Fibroblast of skin of right biceps (primary cell): ENCODE measurements around the gene KANK2.
"Not testable (repeated sequence)": the region's sequence is repeated elsewhere in the genome, so short reads cannot be mapped to it uniquely, and the experiment has no call there.

Source experiments
- DNase-seq: peaks from one replicate; pipeline ENCODE4 v3.0.0-alpha.2; 2013

KANK2 gene

DNA sequence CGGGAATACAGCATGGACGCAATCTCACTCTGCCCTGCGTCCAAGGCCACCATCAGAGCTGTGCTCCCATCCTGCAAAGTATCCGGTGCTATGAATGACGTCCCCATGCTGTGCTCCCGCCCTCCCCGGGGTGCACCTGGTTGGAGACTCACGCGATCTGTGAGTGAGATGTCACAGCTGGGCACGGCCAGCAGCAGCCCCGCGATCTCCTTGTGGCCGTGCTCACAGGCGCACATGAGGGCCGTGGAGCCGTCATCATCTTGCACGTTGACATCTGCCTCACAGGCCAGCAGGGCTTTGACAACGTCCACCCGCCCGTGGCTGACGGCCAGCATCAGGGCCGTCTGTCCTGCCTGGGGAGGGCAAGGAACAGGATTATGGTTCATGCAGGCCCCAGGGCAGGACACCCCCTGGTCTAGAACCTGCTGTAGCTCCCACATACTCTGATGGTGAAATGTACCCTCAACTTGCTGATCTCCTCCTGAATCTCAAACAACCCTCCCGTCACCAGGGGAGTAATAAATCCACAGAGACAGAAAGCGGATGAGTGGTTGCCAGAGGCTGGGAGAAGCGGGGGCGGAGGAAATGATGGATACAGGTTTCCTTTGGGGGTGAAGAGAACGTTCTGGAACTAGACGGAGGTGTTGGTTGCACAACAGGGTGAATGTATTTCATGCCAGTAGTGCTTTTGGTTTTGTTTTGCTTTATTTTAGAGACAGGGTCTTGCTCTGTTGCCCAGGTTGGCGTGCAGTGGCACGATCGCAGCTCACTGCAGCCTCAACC, 27.3 kb downstream of the KANK2 start:
- no peak for DNase-seq

DNA sequence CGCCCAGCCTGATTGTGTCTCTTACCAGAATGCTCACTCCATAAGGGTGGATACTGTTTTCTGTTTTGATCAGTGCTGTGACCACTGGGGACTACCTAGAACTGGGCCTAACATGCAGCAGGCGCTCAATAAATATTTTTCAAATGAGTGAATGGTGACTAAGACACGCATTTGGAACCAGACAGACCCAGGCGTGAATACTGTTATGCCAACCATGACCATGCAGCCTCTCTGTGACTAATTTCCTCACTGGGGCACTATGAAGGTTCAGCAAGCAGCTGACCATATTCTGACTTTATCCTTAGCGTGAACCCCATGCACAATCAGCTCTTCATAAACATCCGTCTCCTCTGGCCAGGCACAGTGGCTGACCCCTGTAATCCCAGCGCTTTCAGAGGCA, 28.8 kb downstream of the KANK2 start:
- DNase-seq = peak; percentile 89

DNA sequence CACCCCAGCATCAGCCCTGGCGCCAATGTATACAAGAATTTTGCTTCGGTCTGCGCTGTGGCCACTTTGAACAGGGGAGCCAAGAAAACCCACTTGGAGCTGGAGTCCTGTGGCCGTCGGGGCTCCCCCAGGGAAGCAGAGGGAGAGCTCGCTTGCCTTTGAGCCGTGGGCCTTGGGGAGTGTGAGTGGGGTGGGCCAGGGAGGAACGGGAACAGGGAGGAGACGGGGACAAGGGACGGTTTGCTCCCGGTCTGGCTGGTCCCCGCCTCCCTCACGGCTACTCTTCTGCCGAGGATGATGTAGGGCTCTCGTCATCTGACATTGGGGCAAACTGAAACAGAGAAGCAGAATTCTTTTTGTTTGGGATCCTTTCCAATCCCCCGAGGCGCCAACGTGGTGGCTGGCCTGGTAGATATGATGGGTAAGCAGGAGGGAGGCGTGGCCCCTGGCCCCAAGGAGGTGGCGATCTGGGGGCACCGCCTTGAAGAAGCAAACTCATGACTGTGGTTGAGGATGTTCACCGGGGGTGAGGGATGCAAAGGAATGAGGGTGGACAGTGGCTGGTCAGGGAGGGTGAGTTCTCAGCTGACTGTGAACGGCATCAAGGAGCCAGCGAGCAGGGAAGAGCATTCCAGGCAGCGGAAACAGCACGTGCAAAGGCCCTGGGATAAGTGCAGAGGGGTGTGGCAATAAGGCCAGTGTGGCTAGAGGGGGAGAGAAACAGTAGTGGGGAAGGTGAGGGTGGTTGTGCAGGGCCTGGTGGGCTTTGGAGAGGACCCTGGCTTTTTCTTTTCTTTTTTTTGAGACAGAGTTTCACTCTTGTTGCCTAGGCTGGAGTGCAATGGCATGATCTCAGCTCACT, 30.8 kb downstream of the KANK2 start:
- DNase-seq = no peak

DNA sequence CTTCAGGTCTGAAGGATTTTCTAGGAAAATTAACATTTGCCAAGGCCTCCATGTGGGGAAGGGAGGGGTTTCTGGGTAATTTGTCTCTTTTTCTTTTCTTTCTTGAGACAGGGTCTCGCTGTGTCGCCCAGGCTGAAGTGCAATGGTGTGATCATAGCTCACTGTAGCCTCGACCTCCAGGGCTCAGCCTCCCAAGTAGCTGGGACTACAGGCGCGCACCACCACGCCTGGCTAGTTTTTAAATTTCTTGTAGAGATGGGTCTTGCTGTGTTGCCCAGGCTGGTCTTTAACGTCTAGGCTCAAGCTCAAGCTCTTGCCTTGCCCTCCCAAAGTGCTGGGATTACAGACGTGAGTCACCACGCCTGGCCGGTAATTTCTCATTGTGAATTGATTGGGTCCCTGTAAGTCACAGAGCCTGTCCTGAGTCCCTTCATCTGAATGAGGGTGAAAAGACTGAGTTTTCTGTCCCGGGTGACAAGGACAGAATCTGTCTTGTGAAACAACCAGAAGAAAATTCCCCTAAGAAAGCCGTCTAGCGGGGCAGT, 31.8 kb downstream of the KANK2 start:
- DNase-seq = peak; percentile 44

DNA sequence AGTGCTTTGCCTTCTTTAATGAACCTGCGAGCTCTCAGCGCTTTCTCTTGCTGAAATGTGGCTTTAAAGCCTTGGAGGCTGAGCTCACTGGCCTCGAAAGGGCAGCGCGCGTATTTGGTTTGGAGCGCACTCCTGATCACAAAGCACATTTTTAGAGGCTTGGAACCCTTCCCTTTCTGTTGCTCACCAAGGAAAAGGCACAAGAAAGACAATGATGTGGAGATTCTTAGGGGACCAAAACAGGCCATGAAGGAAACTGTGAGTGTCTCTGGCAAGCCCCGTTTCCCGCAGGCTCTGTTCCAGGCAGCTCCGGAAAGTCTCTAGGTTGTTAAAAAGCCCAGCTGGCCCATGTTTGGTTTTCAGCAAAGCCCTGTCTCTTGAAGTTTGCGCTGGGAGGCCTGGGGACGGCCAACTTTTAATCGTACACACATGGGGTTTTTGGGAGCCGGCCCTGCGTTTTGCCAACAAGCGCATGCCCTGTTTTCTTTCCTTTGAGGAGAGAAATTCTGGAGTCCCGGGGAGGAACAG, 32.4 kb downstream of the KANK2 start:
- peak; percentile 72 for DNase-seq

DNA sequence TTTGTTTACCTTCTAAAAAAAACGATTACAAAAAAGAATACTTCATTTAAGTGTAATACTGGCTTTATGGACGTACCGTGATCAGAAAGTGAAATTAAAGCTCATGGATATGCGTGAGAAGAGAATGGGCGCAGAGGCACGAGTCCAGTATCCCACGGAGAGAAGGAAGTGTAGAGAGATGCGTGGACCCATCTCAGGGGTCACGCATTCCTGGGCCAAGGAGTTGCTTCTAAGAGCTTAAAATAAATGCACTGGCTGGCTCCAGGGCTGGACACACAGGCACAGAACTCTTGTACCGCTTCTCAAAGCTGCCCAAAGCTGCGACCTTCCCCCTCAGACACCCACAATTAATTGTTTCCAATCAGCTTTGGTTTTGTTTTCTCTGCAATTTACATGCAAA, 33.0 kb downstream of the KANK2 start:
- no peak for DNase-seq

DNA sequence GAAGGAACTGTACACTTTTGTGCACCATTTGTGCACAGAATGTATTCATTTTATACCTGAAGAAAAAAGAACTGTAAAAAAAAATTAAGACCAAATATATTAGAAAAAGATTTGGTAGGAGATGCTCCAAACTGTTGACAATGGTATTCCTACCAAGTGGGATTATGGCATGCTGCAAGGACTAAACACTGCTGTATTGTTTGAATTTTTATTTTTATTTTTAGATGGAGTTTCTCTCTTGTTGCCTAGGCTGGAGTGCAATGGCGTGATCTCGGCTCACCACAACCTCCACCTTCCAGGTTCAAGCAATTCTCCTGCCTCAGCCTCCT, 36.9 kb downstream of the KANK2 start:
- not testable (repeated sequence) for DNase-seq

DNA sequence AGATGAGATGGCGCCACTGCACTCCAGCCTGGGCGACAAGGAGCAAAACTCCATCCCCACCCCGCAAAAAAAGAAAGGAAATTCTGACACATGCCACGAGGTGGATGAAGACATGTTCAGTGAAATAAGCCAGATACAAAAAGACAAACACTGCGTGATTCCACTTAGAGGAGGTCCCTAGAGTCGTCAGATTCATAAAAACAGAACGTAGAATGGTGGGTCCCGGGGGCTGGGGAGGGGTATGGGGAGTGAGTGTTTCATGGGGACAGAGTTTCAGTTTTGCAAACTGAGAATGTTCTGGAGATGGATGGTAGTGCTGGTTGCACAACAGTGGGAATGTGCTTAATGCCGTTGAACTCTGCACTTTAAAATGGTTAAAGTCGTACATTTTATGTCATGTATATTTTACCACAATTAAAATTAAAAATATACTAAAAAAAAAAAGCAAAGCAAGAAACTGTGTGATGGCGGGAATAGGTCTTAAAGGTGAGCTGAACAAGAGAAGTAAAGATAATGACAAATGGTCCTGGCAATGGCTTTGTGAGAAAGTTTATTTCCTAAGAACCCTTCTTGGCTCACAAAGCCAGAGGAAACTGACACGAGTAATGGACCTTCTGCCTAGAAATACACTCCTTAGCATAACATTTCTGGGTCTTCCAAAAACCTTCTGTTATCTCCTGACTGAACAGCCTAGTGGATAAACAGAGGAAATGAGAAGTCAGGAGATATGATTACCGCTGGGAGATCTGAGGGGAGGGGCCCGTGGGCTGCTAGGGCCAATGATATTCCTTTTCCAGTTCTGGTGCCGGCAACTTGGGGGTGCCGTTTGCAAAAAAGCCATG, 37.5 kb downstream of the KANK2 start:
- no peak for DNase-seq

DNA sequence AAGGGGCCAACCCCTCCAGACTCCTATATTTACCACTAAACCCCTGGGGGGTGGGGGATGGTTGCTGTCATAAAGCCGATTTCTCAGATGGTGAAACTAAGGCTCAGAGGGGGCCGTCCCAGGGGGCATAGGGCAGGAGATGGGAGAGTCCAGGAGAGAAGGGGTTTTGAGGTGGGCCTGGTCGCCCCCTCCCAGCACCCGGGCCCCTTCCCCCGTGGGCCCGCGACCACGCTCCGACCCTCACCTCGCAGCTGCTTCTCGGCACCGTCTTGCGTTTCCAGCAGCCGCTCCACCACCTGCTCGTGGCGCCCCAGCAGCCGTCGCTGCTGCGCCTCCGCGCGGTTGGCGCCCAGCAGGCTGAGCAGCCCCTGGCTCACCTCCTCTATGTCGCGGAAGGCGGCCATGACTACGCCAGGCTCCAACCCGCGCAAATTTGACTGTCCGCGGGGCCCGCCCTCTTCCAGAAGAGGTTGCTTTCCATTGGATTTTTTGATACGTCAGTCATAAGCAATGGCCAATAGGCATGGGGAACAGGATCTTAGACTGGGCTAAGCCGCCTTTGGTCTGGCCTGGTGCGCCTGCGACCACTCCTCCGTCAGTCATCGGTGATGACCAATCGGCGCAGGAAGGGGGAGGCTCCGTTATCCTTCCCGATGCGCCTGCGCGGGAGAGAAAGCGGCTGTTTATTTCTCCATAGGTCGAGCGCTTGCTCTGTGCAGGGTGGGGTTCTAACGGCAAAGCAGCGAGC, 41.8 kb downstream of the KANK2 start, which contains the start of gene SPC24:
SPC24 (minus strand) TSS at position 410 of the 748 bp plus-strand sequence; CDS start at position 404, 6 bp downstream.
- peak; percentile 99 for DNase-seq

DNA sequence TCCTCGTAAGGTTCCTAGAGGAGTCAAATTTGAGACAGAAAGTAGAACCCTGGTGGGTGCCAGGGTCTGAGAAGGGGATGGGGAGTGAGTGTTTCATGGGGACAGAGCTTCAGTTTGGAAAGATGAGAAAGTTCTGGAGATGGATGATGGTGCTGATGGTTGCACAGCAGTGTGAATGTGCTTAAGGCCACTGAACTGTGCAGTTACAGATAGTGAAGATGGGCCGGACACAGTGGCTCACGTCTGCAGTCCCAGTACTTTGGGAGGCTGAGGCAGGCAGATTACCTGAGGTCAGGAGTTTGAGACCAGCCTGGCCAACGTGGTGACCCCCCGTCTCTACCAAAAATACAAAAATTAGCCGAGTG, 42.7 kb downstream of the KANK2 start:
- DNase-seq = no peak

DNA sequence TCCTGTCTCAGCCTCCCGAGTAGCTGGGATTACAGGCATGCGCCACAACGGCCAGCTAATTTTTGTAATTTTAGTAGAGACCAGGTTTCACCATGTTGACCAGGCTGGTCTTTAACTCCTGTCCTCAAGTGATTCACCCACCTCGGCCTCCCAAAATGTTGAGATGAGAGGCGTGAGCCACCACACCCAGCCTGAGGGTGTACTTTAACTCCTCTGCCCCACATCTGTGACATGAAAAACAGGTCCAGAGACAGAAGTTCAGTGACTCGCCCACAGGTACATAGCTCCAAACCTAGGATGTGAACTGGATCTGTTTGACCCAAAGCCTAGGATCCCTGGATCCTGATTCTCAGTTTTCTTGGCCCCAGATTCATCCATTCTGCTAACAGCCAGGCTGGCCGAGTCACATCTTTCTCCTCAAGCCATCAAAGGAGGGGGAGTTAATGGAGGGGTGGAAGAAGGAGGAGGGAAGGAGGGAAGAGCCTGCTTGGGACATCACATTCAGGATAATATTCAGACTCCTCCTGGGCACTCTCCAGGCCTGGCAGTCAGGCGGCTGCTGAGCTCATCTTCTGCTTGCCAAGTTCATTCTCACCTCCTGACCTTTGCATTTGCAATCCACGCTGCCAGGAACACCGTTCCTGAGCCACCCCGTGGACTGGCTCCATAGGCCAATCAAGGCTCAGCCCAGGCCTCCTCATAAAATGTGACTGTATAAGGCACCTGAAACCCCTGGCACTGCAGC, 44.9 kb downstream of the KANK2 start:
- peak; percentile 27 for DNase-seq

DNA sequence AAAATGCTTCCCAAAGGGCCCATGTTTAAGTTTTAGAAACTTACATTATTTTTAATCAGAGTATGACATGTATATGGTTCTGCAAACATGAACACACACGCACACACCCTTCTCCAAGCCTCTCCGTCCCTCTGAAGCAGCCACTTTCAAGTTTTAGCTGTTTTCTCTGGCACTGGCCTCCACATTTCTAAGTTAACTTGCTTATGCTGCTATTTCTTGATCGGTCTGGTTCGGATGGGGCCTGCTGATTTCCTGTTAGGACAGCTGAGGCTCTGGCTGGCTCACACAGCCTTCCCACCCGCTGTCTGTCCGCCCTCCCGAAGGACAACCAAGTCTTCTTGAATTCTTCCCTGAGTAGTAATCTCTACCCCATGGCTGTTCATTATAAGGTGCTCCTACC, 46.2 kb downstream of the KANK2 start:
- no peak for DNase-seq

DNA sequence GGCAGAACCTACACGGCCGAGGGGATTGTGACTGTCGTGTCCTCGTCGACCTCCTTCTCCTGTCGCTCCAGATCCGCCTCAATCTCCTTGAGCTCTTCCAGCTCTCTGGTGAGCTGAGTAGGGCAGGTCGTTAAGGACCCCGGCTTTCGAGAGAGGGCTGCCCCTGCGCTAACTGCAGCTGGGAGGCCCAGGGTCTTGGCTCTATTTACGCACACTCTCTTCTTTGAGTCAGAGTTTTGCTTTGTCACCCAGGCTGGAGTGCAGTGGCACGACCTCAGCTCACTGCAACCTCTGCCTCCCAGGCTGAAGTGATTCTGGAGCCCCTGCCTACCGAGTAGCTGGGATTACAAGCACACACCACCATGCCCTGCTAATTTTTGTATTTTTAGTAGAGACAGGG, 49.3 kb downstream of the KANK2 start:
- no peak for DNase-seq

DNA sequence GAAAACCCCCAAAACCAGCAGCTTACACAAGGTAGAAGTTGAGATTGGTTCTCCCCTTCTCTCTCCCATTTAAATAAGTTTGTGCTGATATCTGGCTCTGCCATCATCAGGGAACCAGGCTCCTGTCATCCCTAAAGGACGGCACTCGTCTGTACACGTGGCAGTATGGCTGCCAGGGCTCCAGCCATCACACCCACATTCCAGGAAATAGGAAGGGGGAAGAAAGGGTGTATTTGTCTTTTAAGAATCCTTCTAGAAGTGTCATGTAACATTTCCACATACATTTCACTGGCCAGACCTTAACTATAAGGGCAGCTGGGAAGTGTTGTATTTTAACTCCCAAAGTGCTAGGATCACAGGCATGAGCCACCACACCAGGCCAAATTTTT, 51.8 kb downstream of the KANK2 start:
- DNase-seq = no peak

DNA sequence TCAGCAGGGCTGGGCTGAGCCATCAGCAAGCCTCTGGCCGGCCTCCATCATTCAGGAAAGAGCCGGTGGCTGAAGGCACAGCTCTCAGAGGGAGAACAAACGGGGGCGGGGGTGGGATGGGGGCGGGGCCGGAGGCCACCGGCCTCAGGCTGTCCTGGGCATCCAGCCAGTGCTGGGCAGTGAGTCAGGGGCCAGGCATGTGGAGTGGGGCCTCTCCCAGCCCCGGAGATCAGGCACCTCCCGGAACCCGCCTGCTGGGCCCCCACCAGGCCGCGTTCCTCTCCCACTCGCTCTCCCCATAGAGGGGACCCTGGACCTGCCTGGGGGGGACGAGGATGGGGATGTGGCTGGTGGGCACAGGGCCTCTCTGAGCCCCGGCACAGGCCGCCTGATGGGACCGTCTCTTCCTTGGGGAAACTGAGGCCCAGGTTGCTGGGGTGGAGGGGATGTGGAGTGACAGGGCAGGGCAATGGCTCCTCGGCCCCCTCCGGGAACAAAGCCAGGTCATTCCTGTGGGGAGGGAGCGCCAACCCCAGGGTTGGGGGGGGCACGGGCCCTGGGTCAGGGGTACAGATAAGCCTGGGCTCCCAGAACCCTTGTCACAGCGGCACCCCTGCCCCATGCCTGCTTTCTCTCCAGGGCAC, 54.7 kb downstream of the KANK2 start:
- peak; percentile 95 for DNase-seq

DNA sequence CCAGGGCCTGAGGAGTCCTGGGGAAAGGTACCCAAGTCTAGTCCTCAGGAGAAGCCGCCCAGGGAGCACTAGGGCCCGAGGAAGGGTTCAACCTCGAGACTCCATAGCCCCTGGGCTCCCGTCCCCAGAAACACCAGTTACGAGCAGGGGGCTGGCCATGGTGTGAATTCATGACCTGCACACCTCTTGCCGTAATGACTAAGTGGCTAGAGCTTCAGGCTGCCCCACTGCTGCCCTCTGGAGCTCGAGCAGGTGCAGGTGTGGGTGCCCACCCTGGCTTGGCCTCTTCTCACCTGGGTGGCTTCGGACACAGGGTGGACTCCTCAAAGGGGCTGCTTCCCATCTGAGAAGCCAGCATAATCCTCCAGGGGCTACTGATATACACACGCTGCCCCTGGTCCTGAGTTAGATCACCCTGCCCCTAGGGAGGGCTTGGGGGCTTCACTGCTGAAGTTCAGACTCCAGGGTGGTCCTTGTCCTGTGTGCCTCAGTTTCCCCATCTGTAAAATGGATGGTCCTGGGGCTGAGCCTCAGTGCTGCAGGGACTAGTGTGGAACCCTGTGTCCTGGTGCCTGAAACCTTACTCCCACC, 55.3 kb downstream of the KANK2 start:
- DNase-seq = no peak

DNA sequence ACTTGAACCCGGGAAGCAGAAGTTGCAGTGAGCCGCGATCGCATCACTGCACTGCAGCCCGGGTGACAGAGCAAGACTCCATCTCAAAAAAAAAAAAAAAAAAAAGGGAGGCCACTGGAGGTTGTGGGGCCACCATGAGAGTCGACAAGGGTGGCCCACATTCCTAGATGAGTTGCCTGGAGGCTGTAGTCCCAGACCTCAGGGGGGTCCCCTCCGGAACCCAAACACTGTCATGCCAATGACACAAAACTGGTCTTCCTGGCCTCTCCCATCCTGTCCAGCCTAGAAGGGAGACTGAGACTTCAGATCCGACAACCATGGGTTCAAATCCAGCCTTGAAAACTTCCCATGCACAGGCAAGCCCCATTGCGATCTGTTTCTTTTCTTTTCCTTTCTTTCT, 56.4 kb downstream of the KANK2 start:
- no peak for DNase-seq

DNA sequence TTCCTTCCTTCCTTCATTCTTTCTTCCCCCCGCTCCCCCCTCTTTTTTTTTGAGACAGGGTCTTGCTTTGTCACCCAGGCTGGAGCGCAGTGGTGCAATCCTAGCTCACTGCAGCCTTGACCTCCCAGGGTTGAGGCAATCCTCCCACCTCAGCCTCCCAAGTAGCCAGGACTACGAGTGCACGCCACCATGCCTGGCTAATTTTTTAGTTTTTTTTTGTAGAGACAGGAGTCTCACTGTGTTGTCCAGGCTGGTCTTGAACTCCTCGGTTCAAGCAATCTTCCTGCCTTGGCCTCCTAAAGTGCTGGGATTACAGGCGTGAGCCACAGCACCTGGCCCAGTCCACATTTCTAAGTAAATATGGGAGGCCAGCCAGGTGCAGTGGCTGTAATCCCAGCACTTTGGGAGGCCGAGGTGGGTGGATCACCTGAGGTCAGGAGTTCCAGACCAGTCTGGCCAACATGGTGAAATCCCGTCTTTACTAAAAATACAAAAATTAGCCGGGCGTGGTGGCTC, 57.3 kb downstream of the KANK2 start:
- DNase-seq = not testable (repeated sequence)

DNA sequence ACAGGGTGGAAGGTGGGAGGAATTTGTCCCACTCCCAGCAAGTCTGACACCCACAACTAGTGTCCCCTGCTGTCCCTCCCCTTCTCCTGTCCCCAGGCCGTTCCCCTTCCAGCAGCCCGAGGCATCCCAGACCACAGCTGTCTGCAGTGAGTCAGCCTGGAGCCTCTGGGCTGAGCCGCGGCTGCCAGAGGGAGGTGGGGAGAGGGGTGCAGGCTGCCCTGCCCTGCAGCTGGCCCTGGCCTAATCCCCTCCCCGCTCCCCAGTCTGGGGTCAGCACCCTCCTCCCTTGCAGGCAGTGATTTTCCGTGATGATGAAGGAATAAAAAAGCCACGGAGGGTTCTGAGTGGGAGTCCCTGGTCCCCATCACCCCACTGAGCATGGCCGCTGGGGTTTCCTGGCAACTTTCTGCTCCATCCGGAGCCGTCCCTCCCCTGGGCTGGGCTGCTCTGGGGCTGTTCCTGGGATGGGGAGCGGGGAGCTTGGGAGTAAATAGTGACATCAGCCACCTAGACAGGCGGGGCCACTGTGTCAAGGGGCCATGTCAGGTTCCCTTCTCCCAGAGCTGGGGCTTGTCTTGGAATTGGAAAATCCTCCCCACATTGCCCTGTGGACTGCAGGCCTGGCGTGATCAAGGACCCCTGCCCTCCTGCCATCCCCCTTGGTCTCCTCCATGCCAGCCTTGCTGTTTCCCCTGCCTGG, 58.6 kb downstream of the KANK2 start:
- peak; percentile 87 for DNase-seq
